KG1 (cell line): ENCODE measurements around the gene CT45A2.
"Not testable (repeated sequence)": the region's sequence is repeated elsewhere in the genome, so short reads cannot be mapped to it uniquely, and the experiment has no call there.

ENCODE experiments used
- DNase-seq: peaks from one replicate; lab custom pipeline; 2025; lab: John Stamatoyannopoulos, UW

The CT45A2 gene, protein sequence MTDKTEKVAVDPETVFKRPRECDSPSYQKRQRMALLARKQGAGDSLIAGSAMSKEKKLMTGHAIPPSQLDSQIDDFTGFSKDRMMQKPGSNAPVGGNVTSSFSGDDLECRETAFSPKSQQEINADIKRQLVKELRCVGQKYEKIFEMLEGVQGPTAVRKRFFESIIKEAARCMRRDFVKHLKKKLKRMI

DNA sequence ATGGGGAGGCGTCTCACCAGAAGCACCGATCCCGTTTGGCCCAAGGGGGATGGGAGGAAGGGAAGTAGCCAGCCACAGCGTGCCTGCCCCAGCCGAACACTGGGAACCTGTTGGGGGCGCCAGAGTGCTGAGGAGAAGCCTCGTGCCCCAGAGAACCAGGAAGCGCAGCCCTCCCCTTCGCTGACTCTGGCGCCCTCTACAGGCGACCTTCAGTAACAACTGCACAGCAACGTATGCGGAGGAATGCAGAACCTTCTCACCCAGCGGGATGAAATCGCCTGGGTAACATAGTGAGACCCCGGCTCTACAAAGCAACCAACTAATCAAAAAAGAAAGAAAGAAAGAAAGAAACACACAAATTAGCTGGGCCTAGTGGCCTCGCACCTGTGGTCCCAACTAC is at the start of gene CT45A2:
Gene CT45A2 (minus strand): TSS at position 101 of the 400 bp plus-strand sequence. CDS start 3,747 bp downstream, outside the sequence.
- DNase-seq, result not testable (repeated sequence)

DNA sequence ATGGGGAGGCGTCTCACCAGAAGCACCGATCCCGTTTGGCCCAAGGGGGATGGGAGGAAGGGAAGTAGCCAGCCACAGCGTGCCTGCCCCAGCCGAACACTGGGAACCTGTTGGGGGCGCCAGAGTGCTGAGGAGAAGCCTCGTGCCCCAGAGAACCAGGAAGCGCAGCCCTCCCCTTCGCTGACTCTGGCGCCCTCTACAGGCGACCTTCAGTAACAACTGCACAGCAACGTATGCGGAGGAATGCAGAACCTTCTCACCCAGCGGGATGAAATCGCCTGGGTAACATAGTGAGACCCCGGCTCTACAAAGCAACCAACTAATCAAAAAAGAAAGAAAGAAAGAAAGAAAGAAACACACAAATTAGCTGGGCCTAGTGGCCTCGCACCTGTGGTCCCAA is 34.6 kb upstream of the CT45A2 start, which contains the start of gene CT45A8:
Gene CT45A8 (minus strand): TSS at position 101 of the 400 bp plus-strand sequence. CDS start 3,755 bp downstream, outside the sequence.
- DNase-seq, result not testable (repeated sequence)

DNA sequence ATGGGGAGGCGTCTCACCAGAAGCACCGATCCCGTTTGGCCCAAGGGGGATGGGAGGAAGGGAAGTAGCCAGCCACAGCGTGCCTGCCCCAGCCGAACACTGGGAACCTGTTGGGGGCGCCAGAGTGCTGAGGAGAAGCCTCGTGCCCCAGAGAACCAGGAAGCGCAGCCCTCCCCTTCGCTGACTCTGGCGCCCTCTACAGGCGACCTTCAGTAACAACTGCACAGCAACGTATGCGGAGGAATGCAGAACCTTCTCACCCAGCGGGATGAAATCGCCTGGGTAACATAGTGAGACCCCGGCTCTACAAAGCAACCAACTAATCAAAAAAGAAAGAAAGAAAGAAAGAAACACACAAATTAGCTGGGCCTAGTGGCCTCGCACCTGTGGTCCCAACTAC is 17.4 kb upstream of the CT45A2 start, which contains the start of gene CT45A7:
Gene CT45A7 (minus strand): TSS at position 101 of the 400 bp plus-strand sequence. CDS start 3,747 bp downstream, outside the sequence.
- DNase-seq, result not testable (repeated sequence)

DNA sequence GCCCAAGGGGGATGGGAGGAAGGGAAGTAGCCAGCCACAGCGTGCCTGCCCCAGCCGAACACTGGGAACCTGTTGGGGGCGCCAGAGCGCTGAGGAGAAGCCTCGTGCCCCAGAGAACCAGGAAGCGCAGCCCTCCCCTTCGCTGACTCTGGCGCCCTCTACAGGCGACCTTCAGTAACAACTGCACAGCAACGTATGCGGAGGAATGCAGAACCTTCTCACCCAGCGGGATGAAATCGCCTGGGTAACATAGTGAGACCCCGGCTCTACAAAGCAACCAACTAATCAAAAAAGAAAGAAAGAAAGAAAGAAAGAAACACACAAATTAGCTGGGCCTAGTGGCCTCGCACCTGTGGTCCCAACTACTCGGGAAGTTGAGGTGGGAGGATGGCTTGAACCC is 17.1 kb downstream of the CT45A2 start, which contains the start of gene CT45A6:
Gene CT45A6 (minus strand): TSS at position 101 of the 400 bp plus-strand sequence. CDS start 3,794 bp downstream, outside the sequence.
- DNase-seq, result not testable (repeated sequence)

DNA sequence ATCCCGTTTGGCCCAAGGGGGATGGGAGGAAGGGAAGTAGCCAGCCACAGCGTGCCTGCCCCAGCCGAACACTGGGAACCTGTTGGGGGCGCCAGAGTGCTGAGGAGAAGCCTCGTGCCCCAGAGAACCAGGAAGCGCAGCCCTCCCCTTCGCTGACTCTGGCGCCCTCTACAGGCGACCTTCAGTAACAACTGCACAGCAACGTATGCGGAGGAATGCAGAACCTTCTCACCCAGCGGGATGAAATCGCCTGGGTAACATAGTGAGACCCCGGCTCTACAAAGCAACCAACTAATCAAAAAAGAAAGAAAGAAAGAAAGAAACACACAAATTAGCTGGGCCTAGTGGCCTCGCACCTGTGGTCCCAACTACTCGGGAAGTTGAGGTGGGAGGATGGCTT is 34.4 kb downstream of the CT45A2 start, which contains the start of gene CT45A5:
Gene CT45A5 (minus strand): TSS at position 101 of the 400 bp plus-strand sequence. CDS start 3,774 bp downstream, outside the sequence.
- not testable (repeated sequence) for DNase-seq

DNA sequence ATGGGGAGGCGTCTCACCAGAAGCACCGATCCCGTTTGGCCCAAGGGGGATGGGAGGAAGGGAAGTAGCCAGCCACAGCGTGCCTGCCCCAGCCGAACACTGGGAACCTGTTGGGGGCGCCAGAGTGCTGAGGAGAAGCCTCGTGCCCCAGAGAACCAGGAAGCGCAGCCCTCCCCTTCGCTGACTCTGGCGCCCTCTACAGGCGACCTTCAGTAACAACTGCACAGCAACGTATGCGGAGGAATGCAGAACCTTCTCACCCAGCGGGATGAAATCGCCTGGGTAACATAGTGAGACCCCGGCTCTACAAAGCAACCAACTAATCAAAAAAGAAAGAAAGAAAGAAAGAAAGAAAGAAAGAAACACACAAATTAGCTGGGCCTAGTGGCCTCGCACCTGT is 51.7 kb downstream of the CT45A2 start, which contains the start of gene CT45A3:
Gene CT45A3 (minus strand): TSS at position 101 of the 400 bp plus-strand sequence. CDS start 3,747 bp downstream, outside the sequence.
- DNase-seq, result not testable (repeated sequence)
